Activated CD4-positive, alpha-beta T cell treated with anti-CD3 and anti-CD28 coated beads, Interleukin-2, amount 50 U/mL, for 4 hours (primary cell): Measurements from ENCODE around the gene ITGB4.

ENCODE experiments used
- DNase-seq, 2 experiments: peaks; one replicate each; pipeline ENCODE4 v3.0.0-alpha.2; 2020

Gene ITGB4

GRCh38 chr17:75799402-75799801, 78.1 kb downstream of the ITGB4 start:
- DNase-seq, result no peak

- DNase-seq, result no peak
Observed at GRCh38 chr17:75803883-75804282, 82.6 kb downstream of the ITGB4 start.

GRCh38 chr17:75806822-75807500, 85.7 kb downstream of the ITGB4 start:
- DNase-seq, result no peak
